ENCODE data around the gene NPAS2. TPM values are rescaled to one million over a fixed set of nuclear protein-coding genes. Genes with fewer than 3 reads are reported as not detected.

NPAS2 gene
- total RNA-seq, 4 donors from 2014 or later, result 63.0 to 134 (median 115) TPM

GRCh38 chr2:100935372-100935752 is 115.4 kb downstream of the NPAS2 start:
- peaks cover 0 to 4% (median 2%) of the 10 kb centered on the region in 4 donors for H3K36me3 ChIP-seq

GRCh38 chr2:100936070-100936741 is 116.3 kb downstream of the NPAS2 start:
- in situ Hi-C loops (cut with MboI; ENCODE audit: low pct_ligation_motif_present in 1 of 4, low pct_unique_long_range_greater_than_20kb in 1 of 4, low sequenced_read_pairs in 3 of 4), result no loop called here
- peak; percentile 34 for DNase-seq
- no peaks in the 10 kb centered on the region for H3K27me3 ChIP-seq
- H3K4me3 ChIP-seq, result no peak overlapping the region
- H3K36me3 ChIP-seq, result peaks cover 0 to 4% (median 2%) of the 10 kb centered on the region in 4 donors
- intact Hi-C loops (cut with DNase I; ENCODE audit: low total_unique reads), result no loop called here
- no peak overlapping the region for H3K27ac ChIP-seq
- 66 to 82% methylated on average over 5 to 10 of the region's 10 CpGs for WGBS, 2 donors (ENCODE audit: low coverage in 1 of 2)
- TF ChIP-seq CTCF (IDR thresholded peaks at IDR 0.05), result no peak
- TF ChIP-seq POLR2A (IDR thresholded peaks at IDR 0.05), result no peak
- no peak for TF ChIP-seq EP300 (IDR thresholded peaks at IDR 0.05; ENCODE audit: low read depth)
- TF ChIP-seq POLR2AphosphoS5 (IDR thresholded peaks at IDR 0.05), result no peak
- H3K9me3 ChIP-seq, result no peaks in the 10 kb centered on the region
- peaks cover 0 to 7% (median 3%) of the 10 kb centered on the region in 4 donors for H3K4me1 ChIP-seq

More at GRCh38 chr2:100935372-100935752, 115.4 kb downstream of the NPAS2 start:
- Histone ChIP-seq H3K27me3 (no peaks in the 10 kb centered on the region), H3K9me3 (no peaks in the 10 kb centered on the region), H3K27ac (no peak overlapping the region), H3K4me1 (no peaks in the 10 kb centered on the region), H3K4me3 (no peak overlapping the region)
- intact Hi-C loops (cut with DNase I; ENCODE audit: low total_unique reads) (no loop called here), in situ Hi-C loops (cut with MboI; ENCODE audit: low pct_ligation_motif_present in 1 of 4, low pct_unique_long_range_greater_than_20kb in 1 of 4, low sequenced_read_pairs in 3 of 4) (no loop called here)
- 78 to 92% methylated on average over 2 to 3 of the region's 3 CpGs for WGBS, 2 donors (ENCODE audit: low coverage in 1 of 2)
- TF ChIP-seq POLR2A (IDR thresholded peaks at IDR 0.05) (no peak), EP300 (IDR thresholded peaks at IDR 0.05; ENCODE audit: low read depth) (no peak), POLR2AphosphoS5 (IDR thresholded peaks at IDR 0.05) (no peak), CTCF (IDR thresholded peaks at IDR 0.05) (no peak)
- DNase-seq, result no peak

- no peaks in the 10 kb centered on the region for H3K27me3 ChIP-seq
- no peaks in the 10 kb centered on the region for H3K9me3 ChIP-seq
- 63% methylated on average over 2 of the region's 2 CpGs; no CpG with 5 or more reads in 1 of the 2 donors for WGBS, 2 donors (ENCODE audit: low coverage in 1 of 2)
- DNase-seq, result no peak
- peaks cover 0 to 4% (median 2%) of the 10 kb centered on the region in 4 donors for H3K36me3 ChIP-seq
- intact Hi-C loops (cut with DNase I; ENCODE audit: low total_unique reads), result no loop called here
- H3K4me1 ChIP-seq, result peaks cover 2 to 12% (median 5%) of the 10 kb centered on the region in 4 donors
- no peak for TF ChIP-seq POLR2A (IDR thresholded peaks at IDR 0.05)
- no peak for TF ChIP-seq EP300 (IDR thresholded peaks at IDR 0.05; ENCODE audit: low read depth)
- TF ChIP-seq CTCF (IDR thresholded peaks at IDR 0.05), result no peak
- no peak for TF ChIP-seq POLR2AphosphoS5 (IDR thresholded peaks at IDR 0.05)
- in situ Hi-C loops (cut with MboI; ENCODE audit: low pct_ligation_motif_present in 1 of 4, low pct_unique_long_range_greater_than_20kb in 1 of 4, low sequenced_read_pairs in 3 of 4), result no loop called here
- no peak overlapping the region for H3K4me3 ChIP-seq
- no peak overlapping the region for H3K27ac ChIP-seq
Measured at GRCh38 chr2:100936972-100937542, 117.1 kb downstream of the NPAS2 start.

- intact Hi-C loops (cut with DNase I; ENCODE audit: low total_unique reads), result no loop called here
- Histone ChIP-seq H3K36me3 (peaks cover 0 to 4% (median 0%) of the 10 kb centered on the region in 4 donors), H3K9me3 (no peaks in the 10 kb centered on the region), H3K4me1 (peaks cover 2 to 12% (median 5%) of the 10 kb centered on the region in 4 donors), H3K27me3 (no peaks in the 10 kb centered on the region), H3K27ac (no peak overlapping the region), H3K4me3 (no peak overlapping the region)
- 80 to 90% methylated on average over 2 to 15 of the region's 15 CpGs for WGBS, 2 donors (ENCODE audit: low coverage in 1 of 2)
- no peak for DNase-seq
- TF ChIP-seq POLR2A (IDR thresholded peaks at IDR 0.05) (no peak), POLR2AphosphoS5 (IDR thresholded peaks at IDR 0.05) (no peak)
- in situ Hi-C loops (cut with MboI; ENCODE audit: low pct_ligation_motif_present in 1 of 4, low pct_unique_long_range_greater_than_20kb in 1 of 4, low sequenced_read_pairs in 3 of 4), result no loop called here
Measured at GRCh38 chr2:100938031-100939026, 118.4 kb downstream of the NPAS2 start.

All from transverse colon (tissue), 4 donors.